ENCODE measurements around the gene SUCLG2. TPM values are rescaled to one million over a fixed set of nuclear protein-coding genes. Genes with fewer than 3 reads are reported as not detected.

Gene SUCLG2
- total RNA-seq, 1 donor from 2014 or later: 63.6 TPM

GRCh38 chr3:67433109-67433508, 221.3 kb downstream of the SUCLG2 start:
- H3K27ac ChIP-seq: no peak overlapping the region
- Mint-ChIP-seq H3K4me1 (no peaks in the 10 kb centered on the region), H3K4me3 (no peak overlapping the region), H3K36me3 (peaks cover 2% of the 10 kb centered on the region), H3K27me3 (ENCODE audit: insufficient read depth, low read depth) (peaks cover 2% of the 10 kb centered on the region), H3K27ac (no peak overlapping the region), H3K9me3 (peaks cover 6% of the 10 kb centered on the region)
- no peaks in the 10 kb centered on the region for H3K79me2 ChIP-seq (ENCODE audit: low read depth)
- no peak overlapping the region for H3K9ac ChIP-seq
- no peak overlapping the region for H3K4me3 ChIP-seq
- H3K27me3 ChIP-seq: no peaks in the 10 kb centered on the region
- H2AFZ ChIP-seq (replicated peaks): no peak overlapping the region
- H3K36me3 ChIP-seq: no peaks in the 10 kb centered on the region
- H3K9me3 ChIP-seq (ENCODE audit: low read depth): no peaks in the 10 kb centered on the region
- H3K4me1 ChIP-seq: no peaks in the 10 kb centered on the region
- TF ChIP-seq CTCF (IDR thresholded peaks at IDR 0.05): no peak
- no peak for TF ChIP-seq EZH2 (IDR thresholded peaks at IDR 0.05)
- no peak for TF ChIP-seq EZH2phosphoT487 (IDR thresholded peaks at IDR 0.05)
- H3K4me2 ChIP-seq: no peak overlapping the region
- no peaks in the 10 kb centered on the region for H4K20me1 ChIP-seq (ENCODE audit: low read depth)
- H3F3A ChIP-seq (ENCODE audit: low read depth): no peaks in the 10 kb centered on the region
- no peak for DNase-seq (ENCODE audit: low spot score)

GRCh38 chr3:67431887-67432286, 222.5 kb downstream of the SUCLG2 start:
- Mint-ChIP-seq H3K9me3 (peaks cover 6% of the 10 kb centered on the region), H3K4me1 (no peaks in the 10 kb centered on the region), H3K27me3 (ENCODE audit: insufficient read depth, low read depth) (peaks cover 2% of the 10 kb centered on the region), H3K36me3 (peaks cover 2% of the 10 kb centered on the region), H3K27ac (no peak overlapping the region), H3K4me3 (no peak overlapping the region)
- TF ChIP-seq CTCF (IDR thresholded peaks at IDR 0.05) (no peak), EZH2 (IDR thresholded peaks at IDR 0.05) (no peak), EZH2phosphoT487 (IDR thresholded peaks at IDR 0.05) (no peak)
- no peak overlapping the region for H2AFZ ChIP-seq (replicated peaks)
- no peak for DNase-seq (ENCODE audit: low spot score)
- no peaks in the 10 kb centered on the region for H3F3A ChIP-seq (ENCODE audit: low read depth)
- no peak overlapping the region for H3K4me3 ChIP-seq
- H3K79me2 ChIP-seq (ENCODE audit: low read depth): no peaks in the 10 kb centered on the region
- no peaks in the 10 kb centered on the region for H4K20me1 ChIP-seq (ENCODE audit: low read depth)
- no peak overlapping the region for H3K4me2 ChIP-seq
- H3K27ac ChIP-seq: no peak overlapping the region
- H3K27me3 ChIP-seq: no peaks in the 10 kb centered on the region
- no peaks in the 10 kb centered on the region for H3K9me3 ChIP-seq (ENCODE audit: low read depth)
- H3K4me1 ChIP-seq: no peaks in the 10 kb centered on the region
- H3K9ac ChIP-seq: no peak overlapping the region
- H3K36me3 ChIP-seq: no peaks in the 10 kb centered on the region

GRCh38 chr3:67423722-67424121, 230.7 kb downstream of the SUCLG2 start:
- no peak for DNase-seq (ENCODE audit: low spot score)
- Histone ChIP-seq H3K4me2 (no peak overlapping the region), H3F3A (ENCODE audit: low read depth) (no peaks in the 10 kb centered on the region), H4K20me1 (ENCODE audit: low read depth) (no peaks in the 10 kb centered on the region), H2AFZ (replicated peaks) (no peak overlapping the region), H3K4me1 (no peaks in the 10 kb centered on the region), H3K27ac (no peak overlapping the region), H3K27me3 (no peaks in the 10 kb centered on the region), H3K9me3 (ENCODE audit: low read depth) (no peaks in the 10 kb centered on the region), H3K36me3 (no peaks in the 10 kb centered on the region), H3K9ac (no peak overlapping the region), H3K79me2 (ENCODE audit: low read depth) (no peaks in the 10 kb centered on the region), H3K4me3 (no peak overlapping the region)
- TF ChIP-seq CTCF (IDR thresholded peaks at IDR 0.05) (no peak), EZH2phosphoT487 (IDR thresholded peaks at IDR 0.05) (no peak), EZH2 (IDR thresholded peaks at IDR 0.05) (no peak)
- peaks cover 5% of the 10 kb centered on the region for H3K36me3 Mint-ChIP-seq
- no peak overlapping the region for H3K27ac Mint-ChIP-seq
- no peaks in the 10 kb centered on the region for H3K4me1 Mint-ChIP-seq
- no peak overlapping the region for H3K4me3 Mint-ChIP-seq
- H3K27me3 Mint-ChIP-seq (ENCODE audit: insufficient read depth, low read depth): no peaks in the 10 kb centered on the region
- peaks cover 2% of the 10 kb centered on the region for H3K9me3 Mint-ChIP-seq
